HEK293 (cell line): Measurements from ENCODE around the gene HMGN1.

Experiments
- HOXA7 ChIP-seq: sonication (generic); formaldehyde crosslinking; IDR thresholded peaks from 2 replicates; pipeline ENCODE4 v1.8.1; 2022; ENCODE audit warnings: missing genetic modification reagents, borderline replicate concordance
- TCF7L2 ChIP-seq: IDR thresholded peaks from 2 replicates; pipeline ENCODE4 v1.6.1; 2011; ENCODE audit warnings: low read depth, mild to moderate bottlenecking, inconsistent platforms, low read length, moderate library complexity, borderline replicate concordance
- ZFP3 ChIP-seq: fragments of 450-650 bp; formaldehyde crosslinking; IDR thresholded peaks from 2 replicates; pipeline ENCODE4 v1.5.1; 2016; ENCODE audit warnings: low read depth, missing biosample characterization, missing genetic modification characterization
- ZNF146 ChIP-seq: fragments of 450-650 bp; formaldehyde crosslinking; IDR thresholded peaks from 2 replicates; pipeline ENCODE4 v1.5.1; 2016; ENCODE audit warnings: missing biosample characterization, missing genetic modification characterization
- ZNF214 ChIP-seq: fragments of 450-650 bp; formaldehyde crosslinking; IDR thresholded peaks from 2 replicates; pipeline ENCODE4 v1.5.1; 2017; ENCODE audit warnings: missing biosample characterization, mild to moderate bottlenecking, missing genetic modification characterization, borderline replicate concordance
- ZNF621 ChIP-seq: fragments of 450-650 bp; formaldehyde crosslinking; IDR thresholded peaks from 2 replicates; pipeline ENCODE4 v1.5.1; 2017; ENCODE audit warnings: missing biosample characterization, missing genetic modification characterization
- ZSCAN23 ChIP-seq: fragments of 450-650 bp; formaldehyde crosslinking; IDR thresholded peaks from 2 replicates; pipeline ENCODE4 v1.5.1; 2016; ENCODE audit warnings: missing biosample characterization, missing genetic modification characterization
- TF ChIP-seq, protein P1 (sequence below): fragments of 450-650 bp; formaldehyde crosslinking; IDR thresholded peaks from 2 replicates; pipeline ENCODE4 v1.5.1; 2016; ENCODE audit warnings: missing biosample characterization, missing genetic modification characterization
- TF ChIP-seq, protein P2 (sequence below): fragments of 450-650 bp; formaldehyde crosslinking; IDR thresholded peaks from 2 replicates; pipeline ENCODE4 v1.5.1; 2016; ENCODE audit warnings: missing biosample characterization, missing genetic modification characterization

DNA sequence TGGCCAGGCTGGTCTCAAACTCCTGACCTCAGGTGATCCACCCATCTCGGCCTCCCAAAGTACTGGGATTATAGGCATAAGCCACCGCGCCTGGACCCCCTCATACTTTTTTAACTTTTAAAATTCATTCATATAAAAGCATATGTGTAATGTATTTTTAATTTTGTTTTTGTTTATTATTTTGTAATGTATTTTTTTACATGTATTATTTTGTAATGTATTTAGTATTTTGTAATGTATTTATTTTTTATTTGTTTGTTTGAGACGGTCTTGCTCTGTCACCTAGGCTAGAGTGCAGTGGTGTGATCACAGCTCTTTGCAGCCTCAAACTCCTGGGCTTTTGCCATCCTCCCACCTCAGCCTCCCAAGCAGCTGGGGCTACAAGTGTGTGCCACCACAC, 23.4 kb downstream of the HMGN1 start:
- TF ChIP-seq, protein P1, sequence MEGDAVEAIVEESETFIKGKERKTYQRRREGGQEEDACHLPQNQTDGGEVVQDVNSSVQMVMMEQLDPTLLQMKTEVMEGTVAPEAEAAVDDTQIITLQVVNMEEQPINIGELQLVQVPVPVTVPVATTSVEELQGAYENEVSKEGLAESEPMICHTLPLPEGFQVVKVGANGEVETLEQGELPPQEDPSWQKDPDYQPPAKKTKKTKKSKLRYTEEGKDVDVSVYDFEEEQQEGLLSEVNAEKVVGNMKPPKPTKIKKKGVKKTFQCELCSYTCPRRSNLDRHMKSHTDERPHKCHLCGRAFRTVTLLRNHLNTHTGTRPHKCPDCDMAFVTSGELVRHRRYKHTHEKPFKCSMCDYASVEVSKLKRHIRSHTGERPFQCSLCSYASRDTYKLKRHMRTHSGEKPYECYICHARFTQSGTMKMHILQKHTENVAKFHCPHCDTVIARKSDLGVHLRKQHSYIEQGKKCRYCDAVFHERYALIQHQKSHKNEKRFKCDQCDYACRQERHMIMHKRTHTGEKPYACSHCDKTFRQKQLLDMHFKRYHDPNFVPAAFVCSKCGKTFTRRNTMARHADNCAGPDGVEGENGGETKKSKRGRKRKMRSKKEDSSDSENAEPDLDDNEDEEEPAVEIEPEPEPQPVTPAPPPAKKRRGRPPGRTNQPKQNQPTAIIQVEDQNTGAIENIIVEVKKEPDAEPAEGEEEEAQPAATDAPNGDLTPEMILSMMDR (tag by site-specific recombination), result no peak
- TF ChIP-seq ZNF214 (tag by site-specific recombination), result no peak
- TF ChIP-seq ZSCAN23, result no peak
- no peak for TF ChIP-seq HOXA7 (CRISPR knock-in tag)
- TF ChIP-seq ZNF146 (tag by site-specific recombination), result no peak
- no peak for TF ChIP-seq ZFP3 (tag by site-specific recombination)
- TF ChIP-seq TCF7L2, result no peak
- TF ChIP-seq ZNF621 (tag by site-specific recombination), result no peak
- TF ChIP-seq, protein P2, sequence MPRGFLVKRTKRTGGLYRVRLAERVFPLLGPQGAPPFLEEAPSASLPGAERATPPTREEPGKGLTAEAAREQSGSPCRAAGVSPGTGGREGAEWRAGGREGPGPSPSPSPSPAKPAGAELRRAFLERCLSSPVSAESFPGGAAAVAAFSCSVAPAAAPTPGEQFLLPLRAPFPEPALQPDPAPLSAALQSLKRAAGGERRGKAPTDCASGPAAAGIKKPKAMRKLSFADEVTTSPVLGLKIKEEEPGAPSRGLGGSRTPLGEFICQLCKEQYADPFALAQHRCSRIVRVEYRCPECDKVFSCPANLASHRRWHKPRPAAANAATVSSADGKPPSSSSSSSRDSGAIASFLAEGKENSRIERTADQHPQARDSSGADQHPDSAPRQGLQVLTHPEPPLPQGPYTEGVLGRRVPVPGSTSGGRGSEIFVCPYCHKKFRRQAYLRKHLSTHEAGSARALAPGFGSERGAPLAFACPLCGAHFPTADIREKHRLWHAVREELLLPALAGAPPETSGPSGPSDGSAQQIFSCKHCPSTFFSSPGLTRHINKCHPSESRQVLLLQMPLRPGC (tag by site-specific recombination), result no peak
